Measurements from ENCODE around the gene SEZ6L.

Gene SEZ6L

DNA sequence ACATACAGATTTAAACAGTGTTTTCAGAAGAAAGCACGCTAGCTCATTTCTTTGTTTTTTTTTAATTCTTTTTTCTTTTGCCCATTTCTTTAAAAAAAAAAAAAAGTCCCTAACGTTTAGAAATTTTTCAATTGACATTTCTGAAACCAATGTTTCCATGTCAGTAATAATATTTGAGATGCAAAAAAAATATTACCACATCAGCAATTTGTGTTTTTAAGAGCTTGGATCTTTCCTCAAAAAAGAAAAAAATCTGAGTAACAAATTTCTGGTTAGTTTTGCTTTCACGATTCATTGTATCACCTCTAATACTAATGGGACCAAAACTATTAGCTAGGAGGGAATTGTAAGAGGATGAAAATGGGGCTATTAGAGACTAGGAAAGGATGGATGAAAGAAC lies 219.9 kb downstream of the SEZ6L start:
- TF ChIP-seq, protein P1, sequence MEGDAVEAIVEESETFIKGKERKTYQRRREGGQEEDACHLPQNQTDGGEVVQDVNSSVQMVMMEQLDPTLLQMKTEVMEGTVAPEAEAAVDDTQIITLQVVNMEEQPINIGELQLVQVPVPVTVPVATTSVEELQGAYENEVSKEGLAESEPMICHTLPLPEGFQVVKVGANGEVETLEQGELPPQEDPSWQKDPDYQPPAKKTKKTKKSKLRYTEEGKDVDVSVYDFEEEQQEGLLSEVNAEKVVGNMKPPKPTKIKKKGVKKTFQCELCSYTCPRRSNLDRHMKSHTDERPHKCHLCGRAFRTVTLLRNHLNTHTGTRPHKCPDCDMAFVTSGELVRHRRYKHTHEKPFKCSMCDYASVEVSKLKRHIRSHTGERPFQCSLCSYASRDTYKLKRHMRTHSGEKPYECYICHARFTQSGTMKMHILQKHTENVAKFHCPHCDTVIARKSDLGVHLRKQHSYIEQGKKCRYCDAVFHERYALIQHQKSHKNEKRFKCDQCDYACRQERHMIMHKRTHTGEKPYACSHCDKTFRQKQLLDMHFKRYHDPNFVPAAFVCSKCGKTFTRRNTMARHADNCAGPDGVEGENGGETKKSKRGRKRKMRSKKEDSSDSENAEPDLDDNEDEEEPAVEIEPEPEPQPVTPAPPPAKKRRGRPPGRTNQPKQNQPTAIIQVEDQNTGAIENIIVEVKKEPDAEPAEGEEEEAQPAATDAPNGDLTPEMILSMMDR (IDR thresholded peaks at IDR 0.05; ENCODE audit: low read depth, low read length), result no peak
- DNase-seq (ENCODE audit: extremely low read depth, low read depth), result no peak

DNA sequence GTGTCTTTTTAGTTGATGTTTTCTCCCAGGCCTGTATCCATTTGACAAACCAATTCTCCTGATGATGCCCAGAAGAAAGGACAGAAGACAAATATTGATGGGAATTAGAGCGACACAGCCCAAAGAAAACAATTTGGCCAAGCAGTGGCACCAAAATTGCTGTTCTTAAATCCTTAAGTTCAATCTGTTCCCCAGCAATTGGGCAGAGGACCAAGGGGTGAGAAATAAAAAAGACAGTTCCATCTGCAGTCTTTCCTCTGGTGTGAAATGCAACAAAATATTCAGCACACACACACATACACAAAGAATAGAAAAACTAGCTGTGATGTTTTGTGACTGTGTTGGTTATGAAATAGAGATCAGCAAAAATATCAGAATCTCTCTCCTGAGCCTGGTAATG lies 221.8 kb downstream of the SEZ6L start:
- DNase-seq (ENCODE audit: extremely low read depth, low read depth), result no peak

DNA sequence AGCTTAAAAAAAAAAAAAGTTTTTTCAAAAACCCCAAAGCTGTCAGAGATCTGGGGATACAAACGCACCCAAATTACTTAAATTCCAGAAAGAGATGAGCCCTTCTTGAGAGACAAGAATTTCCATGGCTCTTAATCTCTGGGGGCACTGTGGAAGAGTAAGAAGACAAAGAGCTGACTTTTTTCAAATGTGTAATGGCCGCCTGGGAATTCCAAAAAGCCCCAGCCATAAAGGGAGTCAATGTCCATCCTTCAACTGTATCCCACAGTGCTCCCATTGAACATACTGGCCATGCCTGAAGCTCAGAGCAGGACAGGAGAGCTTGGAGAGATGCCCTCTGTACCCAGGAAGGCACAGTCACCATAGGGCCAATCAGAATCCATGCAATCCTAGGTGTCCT lies 222.4 kb downstream of the SEZ6L start:
- TF ChIP-seq, protein P1 (IDR thresholded peaks at IDR 0.05; ENCODE audit: low read depth, low read length), result no peak
- no peak for DNase-seq (ENCODE audit: extremely low read depth, low read depth)

More for the DNA sequence above, 221.8 kb downstream of the SEZ6L start:
- TF ChIP-seq, protein P1 (IDR thresholded peaks at IDR 0.05; ENCODE audit: low read depth, low read length), result no peak

DNA sequence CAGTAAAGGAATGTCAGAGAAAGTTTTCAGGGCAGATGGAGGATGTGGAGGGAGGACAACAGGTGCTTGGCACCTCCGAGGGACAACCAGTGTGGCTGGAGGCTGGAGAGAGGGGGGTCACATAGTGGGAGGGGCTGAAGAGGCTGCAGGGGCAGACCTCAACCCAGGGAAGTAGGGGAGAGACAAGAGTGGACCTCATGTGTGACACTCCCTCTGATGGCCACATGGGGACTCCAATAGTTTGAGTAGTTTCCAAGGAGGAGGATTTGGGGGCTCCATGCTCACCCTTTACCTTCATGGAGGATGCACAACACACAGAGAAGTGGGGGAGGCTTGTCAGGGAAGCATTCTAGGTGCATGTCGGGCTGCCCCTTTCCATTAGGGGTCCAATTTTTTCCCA lies 224.7 kb downstream of the SEZ6L start:
- no peak for DNase-seq (ENCODE audit: extremely low read depth, low read depth)
- TF ChIP-seq, protein P1 (IDR thresholded peaks at IDR 0.05; ENCODE audit: low read depth, low read length), result no peak; the same call in 1 of the 2 replicates

DNA sequence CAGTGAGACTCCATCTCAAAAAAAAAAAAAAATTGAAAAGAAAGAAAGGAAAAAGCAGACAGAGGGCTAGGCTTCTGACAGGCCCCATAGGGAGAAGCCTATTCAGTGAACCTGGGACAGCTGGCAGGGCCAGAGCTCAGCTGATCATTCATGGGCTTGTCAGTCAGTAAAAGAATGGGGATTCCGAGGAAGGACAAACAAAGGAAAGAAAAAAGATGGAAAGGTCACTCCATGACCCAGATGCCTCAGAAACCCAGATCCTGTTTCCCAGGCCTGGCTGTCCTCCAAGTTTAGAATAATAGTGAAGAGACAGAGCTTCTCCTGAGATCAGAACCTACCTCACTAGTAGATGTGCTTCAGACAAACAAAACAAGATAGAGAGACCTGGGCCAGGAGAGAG lies 225.5 kb downstream of the SEZ6L start:
- TF ChIP-seq, protein P1 (IDR thresholded peaks at IDR 0.05; ENCODE audit: low read depth, low read length), result no peak
- DNase-seq (ENCODE audit: extremely low read depth, low read depth), result no peak

DNA sequence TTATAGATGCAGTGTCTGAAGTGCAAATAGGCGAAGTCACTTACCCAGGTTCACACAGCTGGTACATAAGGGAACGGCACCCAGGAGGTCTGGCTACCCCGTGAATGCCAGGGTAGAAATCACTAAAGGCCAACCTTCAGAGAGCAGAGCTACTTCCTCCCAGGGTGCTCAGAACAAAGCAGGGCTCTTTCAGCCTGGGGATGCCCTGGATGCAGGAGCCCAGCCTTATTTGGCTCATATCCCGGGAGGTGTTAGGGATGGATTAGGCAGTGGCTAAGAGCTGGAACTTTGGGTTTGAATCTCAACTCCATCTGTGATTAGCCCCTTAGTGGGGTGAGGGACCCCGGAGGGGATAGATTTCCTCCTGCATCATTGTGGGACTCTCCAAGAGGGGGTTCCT lies 226.7 kb downstream of the SEZ6L start:
- TF ChIP-seq, protein P1 (IDR thresholded peaks at IDR 0.05; ENCODE audit: low read depth, low read length), result no peak
- DNase-seq (ENCODE audit: extremely low read depth, low read depth), result no peak

DNA sequence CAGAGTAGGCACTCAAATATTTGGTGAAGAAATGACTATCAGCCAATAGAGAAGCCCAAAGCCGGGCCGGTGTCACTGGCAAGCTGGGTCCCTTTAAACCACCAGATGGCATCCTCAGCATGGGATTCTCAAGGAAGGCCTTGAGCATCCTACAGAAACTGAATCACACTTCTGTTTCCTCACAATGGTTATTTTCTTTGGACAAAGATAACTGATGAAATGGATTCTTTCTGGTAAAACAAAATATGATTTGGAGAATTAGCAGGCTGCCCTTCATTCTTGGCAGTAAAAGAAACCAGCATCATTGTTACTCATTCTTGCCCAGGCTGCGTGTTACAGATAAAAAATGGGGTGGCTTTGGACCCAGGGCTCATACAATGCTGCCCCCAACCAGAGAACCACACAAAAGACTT lies 229.5 kb downstream of the SEZ6L start:
- TF ChIP-seq, protein P1 (IDR thresholded peaks at IDR 0.05; ENCODE audit: low read depth, low read length), result peak; percentile 82
- DNase-seq (ENCODE audit: extremely low read depth, low read depth), result peak; percentile 32

Measured in AG09319 (cell line).